HG03064 (cell line): Measurements from ENCODE around the gene VTCN1.
"Not testable (repeated sequence)": the region's sequence is repeated elsewhere in the genome, so short reads cannot be mapped to it uniquely, and the experiment has no call there.

Experiments used
- ATAC-seq: cut with Tn5 transposase; IDR thresholded peaks from one replicate; pipeline ENCODE4 v1.9.1; 2021; ENCODE audit warnings: low read depth; ENCODE audit not compliant: unreplicated experiment

The VTCN1 gene

DNA sequence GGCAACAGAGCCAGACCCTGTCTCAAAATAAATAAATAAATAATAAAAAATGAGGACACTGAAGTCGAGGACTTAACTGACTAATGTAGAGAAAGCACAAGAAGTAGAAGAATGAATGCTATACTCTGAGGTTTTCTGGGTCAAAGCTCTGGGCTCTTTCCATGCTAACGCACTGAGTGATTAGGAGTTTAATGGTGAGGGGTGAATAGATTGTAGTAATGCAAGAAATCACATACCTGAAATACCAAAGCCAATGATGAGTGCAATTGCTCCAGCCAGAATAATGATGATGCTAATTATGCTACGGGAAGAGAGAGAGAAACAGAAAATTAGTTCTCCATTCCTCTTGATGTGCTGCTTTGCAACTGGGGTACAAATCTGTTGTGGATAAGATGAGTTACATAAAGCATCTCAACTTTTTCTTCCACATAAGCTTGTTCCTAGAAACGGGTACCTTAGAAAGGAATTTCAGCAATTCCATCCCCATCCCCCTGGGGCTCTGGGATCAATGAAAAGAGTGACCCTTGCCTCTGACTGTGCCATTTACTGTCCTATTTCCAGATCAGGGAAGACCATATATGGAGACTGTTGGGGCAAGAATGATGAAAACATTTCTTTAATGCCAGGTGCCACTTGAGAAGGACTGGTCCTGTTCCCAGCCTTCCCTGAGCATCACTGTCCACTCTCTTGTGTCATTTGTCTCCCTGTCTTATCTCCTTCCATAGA, 40.7 kb downstream of the VTCN1 start:
- ATAC-seq = no peak

GRCh38 chr1:117167402-117167801, 43.3 kb downstream of the VTCN1 start:
- no peak for ATAC-seq

GRCh38 chr1:117166076-117166475, 44.7 kb downstream of the VTCN1 start:
- ATAC-seq = no peak

- no peak for ATAC-seq
Observed at GRCh38 chr1:117164209-117164608, 46.5 kb downstream of the VTCN1 start.

DNA sequence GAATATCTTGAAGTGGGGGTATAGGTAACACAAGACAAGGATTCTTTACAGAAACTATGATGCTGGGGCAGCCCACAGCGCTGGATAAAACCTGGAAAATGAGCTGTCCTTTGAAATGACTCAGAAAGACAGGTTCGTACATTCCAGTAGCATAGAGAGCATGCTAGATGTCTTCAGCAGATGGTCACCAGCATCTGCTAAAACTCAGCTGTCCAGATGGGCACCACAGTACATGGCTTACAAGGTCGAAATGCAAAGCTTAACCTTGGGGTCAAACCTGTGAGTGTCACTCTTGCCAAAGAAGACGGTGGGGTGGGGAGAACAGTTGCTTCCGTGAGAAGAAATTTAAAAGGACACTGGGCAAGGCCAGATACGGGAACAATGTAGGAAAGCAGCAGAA, 47.9 kb downstream of the VTCN1 start:
- no peak for ATAC-seq

DNA sequence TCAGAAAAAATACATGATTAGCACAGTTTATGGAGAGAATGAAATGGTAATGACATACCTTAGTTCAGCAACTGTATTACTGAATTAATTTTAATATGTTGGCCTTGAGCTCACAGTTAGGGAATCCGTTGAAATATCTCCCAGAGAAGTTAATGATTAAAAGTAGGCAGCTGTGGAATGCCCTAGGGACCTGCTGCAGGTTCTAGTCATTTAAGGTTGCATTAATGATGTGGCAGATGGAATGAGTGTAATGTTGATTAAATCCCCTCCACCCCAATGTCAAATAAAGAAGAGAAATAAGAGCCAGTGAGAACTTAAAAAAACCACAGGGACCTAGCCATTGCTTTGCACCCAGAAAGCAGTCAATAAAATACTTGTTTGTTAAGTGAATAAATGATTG, 48.8 kb downstream of the VTCN1 start:
- no peak for ATAC-seq

DNA sequence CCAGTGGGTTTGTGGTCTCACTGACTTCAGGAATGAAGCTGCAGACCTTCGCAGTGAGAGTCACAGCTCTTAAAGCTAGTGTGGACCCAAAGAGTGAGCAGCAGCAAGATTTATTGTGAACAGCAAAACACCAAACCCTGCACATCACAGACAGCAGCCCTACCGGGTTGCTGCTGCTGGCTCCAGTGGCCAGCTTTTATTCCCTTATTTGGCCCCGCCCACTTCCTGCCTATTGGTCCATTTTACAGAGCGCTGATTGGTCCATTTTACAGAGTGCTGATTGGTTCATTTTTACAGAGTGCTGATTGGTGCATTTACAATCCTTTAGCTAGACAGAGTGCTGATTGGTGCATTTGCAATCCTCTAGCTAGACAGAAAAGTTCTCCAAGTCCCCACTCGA, 59.4 kb downstream of the VTCN1 start:
- not testable (repeated sequence) for ATAC-seq

DNA sequence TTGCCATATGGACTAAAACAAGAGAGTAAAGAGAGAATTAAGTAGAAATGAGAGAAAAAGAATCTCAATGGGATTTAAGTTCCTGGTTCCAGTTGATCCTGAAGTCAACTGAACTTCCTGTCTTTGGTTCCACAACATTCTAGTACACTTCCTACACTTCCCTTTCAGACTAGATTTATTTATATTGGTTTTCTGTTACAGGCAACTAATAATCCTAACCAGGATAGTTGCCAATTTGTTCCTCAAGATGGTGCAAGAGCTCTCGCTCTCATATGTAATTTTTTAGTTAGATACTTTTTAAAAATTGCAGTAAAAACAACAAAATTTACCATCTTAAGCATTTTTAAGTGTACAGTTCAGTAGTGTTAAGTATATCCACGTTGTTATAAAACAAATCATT, 60.4 kb downstream of the VTCN1 start:
- ATAC-seq = no peak

- ATAC-seq = no peak
Observed at GRCh38 chr1:117147856-117148588, 62.7 kb downstream of the VTCN1 start.

DNA sequence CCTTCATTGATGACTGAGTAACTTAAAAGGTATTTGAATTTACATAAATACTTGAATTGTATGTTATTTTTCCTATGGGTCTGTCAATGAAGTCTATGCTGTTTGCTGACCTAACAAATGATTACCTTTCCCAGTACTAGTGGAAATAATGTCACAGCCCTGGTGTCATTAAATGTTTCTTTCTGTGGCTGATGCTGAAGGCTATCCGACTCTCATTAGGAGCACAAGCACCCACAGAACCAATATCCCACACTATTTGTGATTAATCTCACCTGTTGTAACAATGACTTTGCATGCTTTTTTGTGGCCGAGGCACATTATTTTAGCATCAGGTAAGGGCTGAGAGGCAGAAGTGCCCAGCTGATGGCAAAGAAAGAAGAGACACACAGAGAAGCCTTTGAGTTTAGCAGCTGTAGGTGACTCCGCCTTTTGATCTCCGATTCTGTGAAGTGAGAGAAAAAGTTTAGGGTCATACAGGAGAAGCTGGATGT, 63.3 kb downstream of the VTCN1 start:
- no peak for ATAC-seq

- ATAC-seq = no peak
Observed at GRCh38 chr1:117146575-117147340, 64.0 kb downstream of the VTCN1 start.

- no peak for ATAC-seq
Observed at GRCh38 chr1:117146072-117146471, 64.7 kb downstream of the VTCN1 start.

DNA sequence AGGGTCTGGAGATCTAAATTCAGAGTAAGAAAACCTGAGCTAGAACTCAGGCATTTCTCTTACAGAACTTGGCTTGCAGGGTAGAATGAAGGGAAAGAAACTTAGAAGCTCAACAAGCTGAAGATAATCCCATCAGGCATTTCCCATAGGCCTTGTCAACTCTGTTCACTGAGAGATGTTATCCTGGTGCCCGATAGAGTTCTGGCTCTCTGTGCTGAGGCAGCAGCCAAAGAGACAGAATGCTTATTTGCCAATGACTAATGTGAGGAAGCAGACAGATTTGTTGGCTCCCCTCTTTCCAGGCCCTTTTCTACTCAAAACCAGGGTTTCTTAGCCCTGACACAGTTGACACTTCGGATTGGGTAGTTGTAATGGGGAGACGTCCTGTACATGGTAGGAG, 66.9 kb downstream of the VTCN1 start:
- ATAC-seq = no peak

GRCh38 chr1:117143172-117143571, 67.6 kb downstream of the VTCN1 start:
- ATAC-seq = no peak

DNA sequence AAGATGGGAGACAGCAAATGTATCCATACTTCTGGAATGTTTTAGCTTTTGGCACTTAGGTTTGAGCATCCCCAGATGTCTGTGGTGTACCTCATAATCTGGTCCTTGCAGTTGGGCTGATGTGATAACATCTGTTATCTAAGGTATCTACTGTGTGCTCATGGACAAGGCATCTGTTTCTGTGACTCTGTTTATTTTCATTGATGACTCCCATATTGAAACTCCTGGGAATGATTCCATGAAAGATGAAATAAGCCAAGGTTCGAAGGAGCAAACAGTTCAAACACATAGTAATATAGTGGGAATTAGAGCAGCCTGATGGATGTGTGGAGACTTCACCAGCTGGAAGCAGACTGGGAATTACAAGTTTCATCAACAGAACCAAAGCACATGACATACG, 68.5 kb downstream of the VTCN1 start:
- no peak for ATAC-seq

- no peak for ATAC-seq
Observed at GRCh38 chr1:117138561-117138960, 72.2 kb downstream of the VTCN1 start.

DNA sequence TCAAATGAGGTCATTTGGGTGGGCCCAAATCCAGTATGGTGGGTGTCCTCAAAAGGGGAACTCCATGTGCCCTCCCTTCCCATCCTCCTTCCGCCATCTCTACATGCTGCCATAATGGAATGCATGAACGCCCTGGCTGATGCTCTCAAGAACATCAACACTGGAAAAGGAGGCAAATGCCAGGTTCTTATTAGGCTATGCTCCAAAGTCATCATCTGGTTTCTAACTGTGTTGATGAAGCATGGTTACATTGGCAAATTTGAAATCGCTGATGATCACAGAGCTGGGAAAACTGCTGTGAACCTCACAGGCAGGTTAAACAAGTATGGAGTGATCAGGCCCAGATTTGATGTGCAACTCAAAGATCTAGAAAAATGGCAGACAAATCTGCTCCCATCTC, 72.6 kb downstream of the VTCN1 start:
- no peak for ATAC-seq

DNA sequence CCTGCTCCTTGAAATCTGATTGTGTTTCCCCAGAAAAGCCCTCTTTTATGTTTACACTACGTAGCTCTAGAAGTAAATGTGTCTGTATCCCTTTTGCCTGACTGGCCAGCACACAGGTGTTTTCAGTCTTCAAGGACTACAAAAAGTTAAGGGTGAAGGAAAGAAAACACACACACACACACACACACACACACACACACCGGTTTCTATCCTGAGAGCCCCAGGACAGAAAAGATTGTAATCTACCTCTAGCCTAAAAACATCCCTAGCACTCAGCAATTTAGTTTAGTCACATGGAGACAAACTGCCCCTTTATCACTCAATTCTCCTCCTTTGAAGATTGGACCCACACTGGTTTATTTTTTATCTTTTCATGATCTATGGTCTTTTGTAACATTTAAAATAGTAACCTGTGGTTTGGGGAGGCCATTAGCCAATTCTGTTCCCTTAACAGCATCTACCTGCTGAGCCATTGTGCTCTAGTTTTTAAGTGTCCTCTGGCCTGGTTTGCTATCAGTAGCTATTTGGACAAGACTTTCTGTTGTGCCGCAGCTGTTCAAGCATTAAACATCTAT, 73.4 kb downstream of the VTCN1 start:
- ATAC-seq = no peak

DNA sequence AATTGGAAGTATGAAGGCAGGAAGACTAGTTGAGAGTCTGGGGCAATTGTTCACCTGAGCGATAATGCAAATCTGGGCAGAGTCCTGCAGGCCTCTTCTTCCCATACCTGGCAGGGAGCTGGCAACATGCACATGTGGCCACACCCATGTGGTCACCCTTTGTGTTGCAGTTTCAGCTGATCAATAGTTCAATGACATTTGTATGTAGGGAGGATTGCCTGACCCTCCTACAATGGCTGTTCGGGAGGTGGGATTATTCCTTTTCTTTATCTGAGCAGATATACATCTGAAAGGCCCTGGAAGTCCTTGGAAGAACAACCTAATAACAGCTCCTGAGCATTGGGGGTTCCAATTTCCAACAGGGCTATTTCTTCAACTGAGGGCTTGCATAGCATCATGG, 74.0 kb downstream of the VTCN1 start:
- ATAC-seq = no peak

DNA sequence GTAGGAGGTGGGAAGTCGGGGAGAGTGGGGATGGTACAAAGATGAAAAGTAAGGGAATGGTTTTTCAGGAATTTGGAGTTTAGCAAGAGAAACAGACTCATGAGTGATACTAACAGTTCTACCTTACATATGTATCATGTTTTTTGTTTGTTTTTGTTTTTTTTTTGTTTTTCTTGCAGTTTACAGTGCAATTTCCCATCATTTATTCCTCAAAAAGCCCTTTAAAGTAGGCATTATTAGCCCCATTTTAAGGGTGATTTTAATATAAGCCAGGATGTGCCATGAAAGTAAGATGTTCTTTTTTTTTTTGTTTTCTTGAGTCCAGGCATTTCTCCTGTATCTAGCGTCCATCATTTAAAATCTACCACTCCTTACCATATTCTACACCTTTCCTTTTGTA, 75.4 kb downstream of the VTCN1 start:
- no peak for ATAC-seq

DNA sequence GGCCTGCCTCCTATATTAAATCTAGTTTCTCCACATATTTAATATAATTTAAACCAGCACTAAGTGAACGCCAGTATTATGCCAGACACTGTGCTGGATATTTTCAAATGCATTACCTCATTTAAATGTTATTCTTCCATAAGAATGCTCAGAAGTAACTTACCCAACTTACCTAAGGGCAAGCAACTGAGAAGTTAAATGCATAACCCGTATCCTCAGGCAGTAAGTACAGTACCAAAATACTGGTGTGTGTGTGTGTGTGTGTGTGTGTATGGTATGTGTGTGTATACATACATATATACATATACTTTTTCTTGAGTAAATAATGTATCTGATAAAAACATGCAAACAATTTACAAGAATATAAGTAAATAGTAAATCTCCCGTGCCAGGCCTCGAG, 80.2 kb downstream of the VTCN1 start:
- ATAC-seq = no peak
